ENCODE results near the gene NAV3.

The NAV3 gene

DNA sequence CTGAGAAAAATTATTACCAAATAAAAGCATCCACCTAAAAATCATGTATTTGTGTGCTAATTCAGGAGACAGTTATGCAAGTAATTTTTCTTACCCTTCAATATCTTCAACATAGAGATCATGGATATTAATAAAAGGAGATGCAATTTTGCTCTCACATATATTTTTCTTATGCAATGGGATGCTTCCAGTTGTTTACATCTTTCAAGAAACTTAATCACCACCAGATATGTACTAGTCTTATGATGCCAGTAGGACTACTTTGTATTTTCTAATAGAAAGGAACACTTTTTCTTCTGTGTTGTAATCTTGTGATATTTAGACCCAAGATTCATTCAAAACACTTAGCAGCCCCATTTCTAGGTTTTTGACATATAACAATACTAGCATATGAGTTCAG is 107.6 kb downstream of the NAV3 start:
- DNase-seq = no peak

DNA sequence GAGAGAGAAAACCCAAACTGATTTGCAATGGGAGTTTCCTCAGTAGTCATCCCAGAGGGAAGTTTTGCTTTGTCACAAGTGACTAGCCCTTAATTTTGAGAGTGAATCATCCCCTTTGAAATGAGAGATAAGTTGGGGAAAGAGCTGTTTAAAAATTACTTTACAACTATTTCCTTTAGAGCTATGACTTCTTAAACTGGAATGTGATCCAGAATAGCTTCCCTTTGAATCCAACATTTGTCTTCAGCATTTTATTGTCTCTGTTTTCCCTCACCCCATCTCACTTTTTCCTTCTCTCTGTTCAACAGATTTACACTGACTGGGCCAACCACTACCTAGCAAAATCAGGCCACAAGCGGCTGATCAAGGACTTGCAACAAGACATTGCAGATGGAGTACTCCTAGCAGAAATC is 109.3 kb downstream of the NAV3 start:
- no peak for DNase-seq

DNA sequence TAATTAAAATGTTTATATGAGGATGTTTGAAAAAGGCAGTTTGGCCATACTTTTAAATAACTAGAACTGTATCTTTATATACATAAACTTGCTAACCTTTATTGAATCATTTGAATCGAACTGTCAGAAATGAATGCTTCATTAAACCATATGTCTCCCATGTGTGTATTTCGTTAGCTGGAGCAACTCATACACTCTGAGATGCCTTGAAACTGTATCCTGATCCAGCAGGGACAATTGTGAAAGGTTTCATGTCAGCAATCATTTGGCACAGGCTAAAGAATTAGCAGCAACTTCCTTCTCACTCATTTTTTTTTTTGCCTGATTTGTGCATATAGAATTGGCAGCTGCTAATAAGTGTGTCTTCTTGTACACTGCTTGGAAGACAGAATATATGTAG is 109.9 kb downstream of the NAV3 start:
- DNase-seq = no peak

DNA sequence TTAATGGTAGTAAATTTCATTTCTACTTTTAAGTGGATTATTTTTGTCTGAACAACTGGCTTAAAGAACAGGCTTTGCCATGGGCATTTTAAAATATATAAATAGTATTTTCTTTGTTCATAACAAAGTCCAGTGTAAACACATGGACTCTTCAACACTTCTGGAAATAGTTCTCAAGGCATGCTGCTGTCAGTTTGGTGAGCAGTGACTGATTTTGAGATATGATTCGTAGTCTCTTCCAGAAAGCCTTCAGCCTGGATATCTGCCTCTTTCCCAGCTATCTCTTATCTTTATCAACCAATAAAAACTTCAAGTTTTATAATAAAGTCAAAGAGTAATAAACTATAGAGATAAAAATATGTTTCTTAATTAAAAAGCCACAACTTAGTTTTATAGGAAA is 110.7 kb downstream of the NAV3 start:
- no peak for DNase-seq

DNA sequence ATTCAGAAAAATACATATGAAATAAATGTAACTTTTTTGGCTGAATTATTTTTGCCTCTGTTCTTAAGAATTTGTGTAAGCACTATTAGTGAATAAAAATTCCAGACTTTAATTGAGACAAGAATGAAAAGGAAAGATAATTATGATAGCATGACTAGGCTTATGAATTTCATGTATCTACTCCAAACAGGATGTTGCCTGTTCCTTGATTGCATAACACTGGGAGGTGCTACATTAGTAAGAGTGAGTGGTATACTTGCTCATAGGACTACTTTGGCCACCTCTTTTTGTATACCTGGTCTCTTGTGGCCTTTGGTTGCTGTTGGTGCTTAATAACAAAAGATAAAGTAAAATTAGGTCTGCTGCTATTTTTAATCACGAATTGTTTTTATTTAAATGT is 112.8 kb downstream of the NAV3 start:
- no peak for DNase-seq

DNA sequence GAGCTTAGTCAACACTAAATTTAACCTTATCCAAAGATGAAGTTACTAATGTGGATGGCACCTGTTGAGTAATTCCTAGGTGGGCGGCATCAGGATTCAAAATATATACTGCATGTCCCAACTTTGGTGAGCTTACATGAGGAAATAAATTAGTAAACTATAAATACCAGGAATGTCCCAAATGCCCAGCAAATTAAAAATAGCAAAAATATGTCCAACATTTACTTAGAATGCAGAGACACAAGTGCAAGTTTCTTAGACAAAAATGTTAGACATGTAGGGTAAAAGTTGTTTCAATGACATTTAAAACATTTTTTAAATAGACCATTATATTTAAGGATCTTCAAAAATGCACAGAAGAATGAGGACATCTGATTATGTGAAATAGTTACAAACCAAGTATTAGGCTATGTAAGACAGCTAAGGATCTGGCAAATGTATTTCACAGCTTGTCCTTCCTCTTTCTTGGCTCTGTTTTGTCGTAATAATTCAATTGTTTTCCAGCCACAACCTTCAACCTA is 115.9 kb downstream of the NAV3 start:
- DNase-seq = no peak

DNA sequence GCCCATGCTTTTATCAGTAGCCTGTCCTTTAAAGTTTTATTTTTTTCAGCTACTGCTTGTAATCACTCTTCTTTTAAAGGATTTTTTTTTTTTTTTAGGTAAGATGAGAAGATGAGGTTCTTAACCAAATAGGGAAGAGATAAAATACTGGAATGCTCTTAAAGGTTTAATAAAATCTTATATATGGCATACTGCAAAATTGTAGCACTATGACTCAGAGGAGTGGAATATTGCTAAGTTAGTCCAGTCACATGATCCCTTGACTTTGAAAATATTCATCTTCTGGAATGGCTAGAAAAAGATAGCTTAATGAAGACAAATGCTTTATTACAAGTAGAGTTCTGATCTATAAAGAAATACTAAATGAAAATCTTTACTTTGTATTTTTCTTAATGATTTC is 116.6 kb downstream of the NAV3 start:
- DNase-seq = no peak

DNA sequence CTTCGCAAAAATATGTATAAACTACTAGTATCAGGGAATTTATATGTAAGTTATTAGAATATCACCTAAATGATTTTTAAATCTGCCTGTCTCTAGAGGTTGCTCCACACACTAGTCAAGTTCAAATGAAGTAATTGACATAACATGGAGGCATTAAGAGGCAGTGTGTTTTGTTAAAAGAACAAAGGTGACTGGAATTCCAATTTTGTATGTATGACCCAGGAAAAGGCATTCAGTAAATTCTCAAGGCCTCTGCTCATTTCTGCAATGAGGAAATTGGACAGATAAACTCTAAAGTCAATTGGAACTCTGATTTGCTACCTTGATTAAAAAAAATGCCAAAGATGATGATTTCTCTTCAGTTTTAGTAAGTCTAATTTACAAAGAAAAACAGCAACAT is 117.1 kb downstream of the NAV3 start:
- DNase-seq = no peak

DNA sequence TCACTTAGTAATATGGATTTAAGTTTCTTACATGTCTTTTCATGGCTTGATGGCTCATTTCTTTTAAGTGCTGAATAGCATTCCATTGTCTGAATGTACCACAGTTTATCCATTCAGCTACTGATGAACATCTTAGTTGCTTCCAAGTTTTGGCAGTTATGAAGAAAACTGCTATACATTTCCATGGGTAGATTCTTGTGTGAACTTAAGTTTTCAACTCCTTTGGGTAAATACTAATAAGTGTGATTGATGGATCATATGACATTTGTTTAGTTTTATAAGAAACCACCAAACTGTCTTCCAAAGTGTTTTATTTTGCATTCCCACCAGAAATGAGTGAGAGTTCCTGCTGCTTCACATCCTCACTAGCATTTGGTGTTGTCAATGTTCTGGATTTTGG is 119.2 kb downstream of the NAV3 start:
- no peak for DNase-seq

DNA sequence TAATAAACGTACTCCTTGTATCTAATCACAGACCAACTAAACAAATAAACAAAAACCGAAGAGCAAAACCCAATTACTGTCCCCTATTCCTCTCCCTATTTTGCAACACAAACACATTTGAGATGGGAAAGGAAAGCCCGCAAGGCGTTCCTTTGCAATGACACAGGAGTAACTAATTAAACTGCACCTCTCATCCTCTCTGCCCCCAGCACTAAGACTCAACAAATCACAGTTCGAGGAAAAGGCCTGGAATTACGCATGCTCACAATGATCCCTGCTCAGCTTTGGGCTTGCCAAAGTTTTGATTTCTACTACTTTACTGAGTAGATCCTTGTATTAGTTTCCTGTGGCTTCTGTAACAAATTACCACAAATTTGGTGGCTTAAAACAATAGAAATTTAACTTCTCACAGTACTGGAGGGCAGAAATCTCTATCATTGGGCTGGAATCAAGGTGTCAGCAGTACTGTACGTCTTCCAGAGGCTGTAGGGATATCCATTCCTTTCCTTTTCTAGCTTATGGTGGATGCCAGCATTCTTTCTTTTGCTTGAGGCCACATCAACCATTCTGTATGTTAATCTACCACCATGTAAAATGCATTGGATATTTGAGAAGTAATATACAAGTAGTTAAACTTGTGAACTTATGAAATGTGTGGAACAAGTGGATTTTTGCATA is 123.0 kb downstream of the NAV3 start:
- no peak for DNase-seq

DNA sequence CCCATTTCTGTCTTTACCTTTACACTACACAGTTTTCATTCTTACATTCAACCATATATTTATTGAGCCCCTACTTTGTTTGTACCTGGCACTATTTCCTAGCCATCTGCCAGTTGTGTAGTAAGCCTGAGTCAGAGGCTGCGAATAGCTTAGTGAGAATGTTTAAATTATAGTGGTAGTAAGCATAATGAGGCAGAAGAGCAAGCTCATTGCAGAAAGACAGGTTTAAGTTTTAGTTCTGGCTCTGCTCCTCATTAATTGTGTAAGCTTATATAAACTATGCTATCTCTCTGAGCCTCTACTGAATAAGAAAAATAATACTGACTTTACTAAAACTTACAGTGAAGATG is 123.5 kb downstream of the NAV3 start:
- DNase-seq = no peak

DNA sequence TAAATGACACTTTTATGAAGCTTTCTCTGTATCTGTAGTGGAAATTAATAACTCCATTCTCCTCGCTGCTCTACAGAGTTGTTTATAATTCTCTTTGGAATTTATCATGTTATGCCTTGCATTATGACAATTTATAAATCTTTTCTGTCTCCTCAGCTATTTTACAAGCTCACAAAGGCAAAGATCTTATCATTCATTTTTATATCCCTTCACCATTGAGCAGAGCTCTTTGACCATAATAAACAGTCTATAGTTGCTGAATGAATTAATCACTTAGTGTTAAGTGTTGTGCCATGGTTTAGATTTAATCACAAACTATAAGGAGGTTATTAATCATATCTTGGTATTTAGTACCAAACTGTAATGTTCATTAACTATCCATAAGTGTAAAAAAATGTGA is 126.4 kb downstream of the NAV3 start:
- no peak for DNase-seq

DNA sequence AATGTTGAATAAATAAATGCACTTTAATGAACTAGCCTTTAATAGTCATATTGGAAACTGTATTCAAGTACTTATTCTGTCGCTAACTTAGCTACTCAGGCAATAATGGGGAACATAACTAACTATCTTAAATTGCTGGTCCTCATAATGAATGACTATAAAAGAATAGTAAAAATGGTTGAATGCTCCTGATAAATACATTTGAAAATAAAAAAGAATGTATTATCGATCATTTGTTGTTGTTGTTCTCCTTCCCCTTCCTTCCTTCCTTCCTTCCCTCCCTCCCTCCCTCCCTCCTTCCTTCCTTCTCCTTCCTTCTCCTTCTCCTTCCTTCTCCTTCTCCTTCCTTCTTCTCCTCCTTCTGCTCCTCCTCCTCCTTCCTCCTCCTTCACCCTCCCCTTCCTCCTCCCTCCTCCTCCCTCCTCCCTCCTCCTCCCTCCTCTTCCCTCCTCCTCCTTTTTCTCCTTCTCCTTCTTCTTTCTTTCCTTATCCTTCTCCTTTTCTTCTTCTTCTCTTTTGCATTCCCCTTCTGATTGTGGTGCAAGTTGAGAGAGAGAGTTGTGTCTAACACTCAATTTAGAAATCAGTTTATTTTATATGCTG is 133.0 kb downstream of the NAV3 start:
- DNase-seq = no peak

DNA sequence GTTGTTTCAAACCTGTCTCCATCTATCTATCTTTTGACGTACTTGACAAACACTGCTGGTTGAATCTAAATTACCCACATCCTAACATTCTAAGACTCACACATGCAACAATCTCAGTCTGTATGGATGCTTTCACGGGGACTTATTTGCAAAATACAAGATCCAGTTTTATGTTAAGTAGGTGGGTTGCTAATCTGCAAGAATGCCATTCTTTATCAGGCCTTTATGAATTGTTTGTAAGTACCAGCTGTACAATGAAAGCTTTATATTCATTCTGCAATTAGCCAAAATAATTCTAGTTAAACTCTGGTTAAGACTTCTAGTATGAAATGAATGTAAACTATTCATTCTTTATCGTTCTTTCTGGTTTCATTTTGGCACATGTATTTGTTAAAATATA is 135.1 kb downstream of the NAV3 start:
- no peak for DNase-seq

DNA sequence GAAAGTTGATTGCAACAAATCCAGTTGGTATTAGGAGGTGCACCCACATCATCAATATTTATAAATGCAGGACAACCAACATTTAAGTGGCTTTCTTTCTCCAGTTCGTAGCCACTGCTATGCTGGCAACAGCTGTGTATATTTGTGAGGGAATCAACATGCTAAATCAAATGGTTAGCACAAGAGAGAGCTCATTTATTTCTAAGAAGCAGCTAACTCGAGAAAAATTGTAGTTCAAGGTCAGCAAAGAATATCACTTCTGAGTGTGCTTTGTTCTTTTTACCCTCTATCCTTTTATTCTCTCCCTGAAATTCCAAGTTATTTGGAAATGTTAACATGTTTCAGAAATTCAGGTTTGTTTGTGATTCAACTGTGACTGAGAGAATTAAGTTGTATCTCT is 137.3 kb downstream of the NAV3 start:
- DNase-seq = no peak

DNA sequence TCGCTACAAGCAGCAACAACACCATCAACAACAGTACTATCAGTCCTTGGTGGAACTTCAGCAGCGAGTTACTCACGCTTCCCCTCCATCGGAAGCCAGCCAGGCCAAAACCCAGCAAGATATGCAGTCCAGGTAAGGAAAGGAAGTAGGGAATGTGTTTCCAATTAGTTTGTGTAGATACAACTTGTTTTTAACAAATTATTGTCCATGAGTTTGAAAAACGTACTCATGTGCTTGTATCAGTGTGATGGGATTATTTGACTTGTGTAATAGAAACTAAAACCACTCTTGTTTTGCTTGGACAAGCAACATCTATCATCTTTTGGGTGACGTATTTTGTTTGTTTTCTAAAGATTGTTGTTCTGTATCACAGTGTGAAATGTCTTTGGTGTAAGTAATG is 137.9 kb downstream of the NAV3 start:
- DNase-seq = no peak

DNA sequence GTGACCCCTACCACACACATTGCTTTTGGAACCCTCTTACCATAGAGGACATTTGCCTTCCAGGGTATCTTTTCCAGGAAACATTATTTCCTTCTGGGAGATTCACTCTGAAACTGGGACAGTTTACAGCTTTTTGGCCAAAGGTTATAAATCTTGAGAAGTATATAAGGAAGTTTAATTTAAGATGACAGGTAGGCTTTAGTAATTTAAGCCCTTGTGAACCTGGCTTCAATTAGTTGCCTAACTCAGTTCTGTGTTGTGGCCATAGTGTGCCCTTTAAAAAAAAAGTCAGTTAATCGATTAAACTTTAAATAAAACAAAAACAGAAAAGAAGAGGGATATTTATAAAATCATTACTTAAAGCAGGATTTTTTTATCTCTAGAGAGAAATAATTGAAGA is 142.9 kb downstream of the NAV3 start:
- no peak for DNase-seq

DNA sequence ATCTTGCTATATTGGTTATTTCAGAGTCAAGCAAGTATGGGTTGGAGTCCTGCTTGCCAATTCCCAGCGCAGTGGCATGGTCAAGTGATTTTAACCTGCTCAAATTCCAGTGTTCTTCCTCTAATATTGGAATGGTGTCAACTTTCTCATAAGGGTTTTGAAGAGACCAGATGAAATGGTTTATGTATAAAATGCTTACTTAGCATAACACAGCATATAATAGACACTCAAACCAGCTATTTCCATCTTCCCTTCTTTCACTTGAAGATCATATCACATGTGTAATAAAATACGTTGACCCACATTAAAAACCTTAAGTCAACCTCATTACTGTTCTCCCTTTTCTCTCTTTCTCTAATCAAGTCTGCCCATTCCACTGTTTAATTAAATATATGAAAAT is 144.0 kb downstream of the NAV3 start:
- DNase-seq = no peak

DNA sequence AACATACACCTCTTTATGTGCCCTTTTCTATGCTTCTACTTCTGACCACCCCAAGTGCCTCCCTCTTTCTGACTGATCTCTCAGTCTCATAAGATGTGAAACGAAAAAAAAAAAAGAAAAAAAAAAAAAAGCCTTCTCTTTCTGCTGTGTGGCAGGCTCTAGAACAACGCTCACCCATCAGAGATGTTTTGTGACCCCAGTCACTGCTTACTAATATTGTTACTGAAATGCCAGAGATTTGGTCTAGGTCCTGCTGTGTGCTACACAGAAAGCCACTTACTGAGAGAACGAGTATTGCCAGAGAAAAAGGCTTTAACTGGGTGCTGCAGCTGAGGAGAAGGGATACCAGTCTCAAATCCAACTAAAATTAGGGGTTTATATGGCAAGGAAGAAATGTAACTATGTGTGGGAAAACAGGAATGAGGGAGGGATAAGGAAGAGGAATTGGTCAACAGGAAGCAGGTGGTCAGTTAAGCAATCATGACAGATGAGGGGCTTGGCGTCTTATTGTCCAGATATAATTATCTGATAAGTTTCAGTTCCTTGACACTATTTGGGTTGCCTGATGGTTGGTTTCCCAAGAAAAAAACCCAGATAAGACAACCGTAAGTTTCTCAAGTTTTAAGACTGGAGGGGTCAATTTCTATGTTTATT is 149.0 kb downstream of the NAV3 start:
- DNase-seq = no peak

DNA sequence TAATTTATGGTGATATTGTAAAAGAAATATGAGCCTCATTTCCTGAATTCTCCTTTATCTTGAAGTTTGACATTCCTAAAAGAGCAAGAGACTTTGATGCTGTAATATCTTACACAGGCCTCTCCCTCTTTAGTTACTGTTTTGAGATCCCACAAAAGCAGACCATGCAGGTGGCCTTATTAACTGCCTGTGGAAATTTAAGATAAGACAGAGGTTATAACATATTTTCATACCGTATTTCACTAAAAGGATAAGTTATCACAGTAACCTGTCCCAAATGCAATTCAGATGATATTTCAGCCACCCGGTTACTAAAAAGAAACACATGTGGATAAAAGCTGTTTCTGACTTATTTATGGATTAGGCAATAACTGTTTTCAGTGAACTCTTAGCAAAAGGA is 150.1 kb downstream of the NAV3 start:
- DNase-seq = no peak

DNA sequence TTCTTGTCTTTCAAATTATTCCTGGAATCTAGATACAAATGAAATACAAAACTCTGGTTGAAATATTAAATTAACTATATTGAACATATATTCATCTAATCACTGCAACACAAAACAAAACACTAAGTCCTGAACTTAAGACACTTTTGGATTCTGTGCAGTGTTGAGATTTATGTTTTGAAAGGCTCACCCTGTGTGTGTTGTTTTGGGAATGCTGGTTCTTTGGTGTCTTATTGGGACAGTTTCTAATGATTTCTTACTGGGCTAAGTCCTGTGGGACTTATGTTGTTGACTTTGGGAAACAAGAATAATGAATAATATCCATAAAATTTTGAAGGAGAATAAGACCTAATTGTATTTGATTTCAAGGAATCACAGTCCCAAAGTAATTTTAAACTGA is 153.2 kb downstream of the NAV3 start:
- DNase-seq = no peak

DNA sequence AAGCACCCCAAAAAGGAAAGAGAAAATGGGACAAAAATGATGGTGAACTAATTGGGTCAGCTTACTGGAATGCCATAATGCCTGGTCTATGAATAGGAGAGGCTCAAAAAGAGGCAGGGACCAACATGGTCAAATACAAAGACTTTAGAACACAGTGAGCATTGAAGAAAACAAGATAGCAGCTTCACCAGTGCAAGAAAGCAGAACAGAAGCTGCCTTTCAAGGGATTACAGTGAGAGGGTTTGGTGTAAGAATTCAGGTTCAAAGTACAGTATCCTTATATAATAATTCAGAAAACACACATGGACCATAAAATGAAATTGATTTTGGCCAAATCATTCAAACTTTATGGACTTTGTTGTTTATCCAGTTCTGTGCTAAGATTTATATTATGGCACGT is 162.1 kb downstream of the NAV3 start:
- no peak for DNase-seq

DNA sequence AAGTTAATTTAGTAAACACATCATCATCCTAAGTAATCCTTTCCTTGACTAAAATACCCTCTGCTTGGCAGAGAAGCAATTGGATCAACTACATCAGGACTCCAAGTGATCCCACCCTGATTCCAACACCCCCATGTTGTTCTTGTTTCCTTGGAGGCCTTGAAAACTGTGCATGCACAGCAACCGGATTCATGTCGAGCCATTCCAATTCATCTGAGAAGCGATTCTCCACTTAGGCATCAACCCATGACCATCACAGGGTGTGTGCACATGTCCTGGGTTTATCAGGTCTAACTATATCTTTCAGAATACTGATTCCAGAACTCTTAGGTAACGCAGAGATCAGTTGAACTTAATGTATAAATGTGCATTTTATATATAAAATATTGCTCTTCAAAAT is 163.0 kb downstream of the NAV3 start:
- DNase-seq = no peak

DNA sequence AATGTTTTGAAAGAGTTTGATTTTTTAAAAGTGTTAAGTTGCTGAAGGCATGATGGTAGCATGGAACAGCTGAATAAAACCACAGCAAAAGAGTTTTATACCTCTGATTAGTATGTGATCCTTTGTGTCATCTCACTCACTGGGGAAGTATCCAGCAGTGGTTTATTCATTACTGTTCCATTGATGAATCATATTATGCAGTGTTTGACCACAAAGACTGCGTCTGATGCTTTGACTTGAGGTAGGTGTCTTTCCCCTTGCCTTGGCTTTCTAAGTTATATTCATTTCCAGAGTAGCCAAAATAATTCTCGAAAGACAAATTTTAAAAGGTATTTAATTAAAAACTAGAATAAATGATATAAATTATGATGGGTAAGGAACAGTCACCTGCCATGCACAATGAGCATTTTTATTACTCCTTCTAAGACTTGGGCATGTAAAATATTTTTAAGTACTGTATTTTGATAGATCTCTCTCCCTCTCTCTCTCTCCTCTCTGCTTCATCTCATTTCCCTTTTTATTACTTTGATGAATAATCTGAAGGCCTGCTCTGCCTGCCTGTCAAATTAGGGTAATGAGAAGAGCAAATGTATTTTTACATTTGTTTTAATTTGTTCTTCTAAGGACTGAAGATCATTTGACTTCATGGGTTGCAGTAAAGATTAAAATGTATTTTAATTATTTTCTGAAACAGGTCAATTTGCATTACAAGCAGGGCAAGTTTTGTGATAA is 164.9 kb downstream of the NAV3 start:
- DNase-seq = no peak

Measured in activated CD4-positive, alpha-beta T cell treated with anti-CD3 and anti-CD28 coated beads, Interleukin-2, amount 50 U/mL, for 48 hours (primary cell).